ENCODE measurements around the gene DOCK4. TPM values are rescaled to one million over a fixed set of nuclear protein-coding genes. Genes with fewer than 3 reads are reported as not detected.

Gene DOCK4
- total RNA-seq, 1 experiment from 2014 or later = 4.9 TPM

DNA sequence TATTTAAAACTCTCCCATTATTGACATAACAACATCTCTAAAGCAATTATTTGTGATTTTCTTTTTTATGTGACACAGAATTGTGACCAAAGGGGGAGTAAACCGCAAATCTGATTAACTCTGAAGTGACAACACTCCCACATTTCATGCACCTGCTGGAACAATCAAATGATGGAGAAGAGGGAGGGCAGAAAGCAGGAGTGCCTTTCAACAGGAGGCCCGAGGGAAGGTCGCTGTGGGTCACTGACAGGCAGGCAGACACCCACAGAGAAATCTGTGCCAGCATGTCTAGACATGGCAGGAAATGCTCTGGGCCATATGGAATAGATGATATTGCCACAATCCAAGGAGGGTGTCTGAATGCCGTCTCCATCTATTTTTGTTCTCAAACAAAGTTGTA is 247.3 kb downstream of the DOCK4 start:
- H3K4me1 ChIP-seq (ENCODE audit: insufficient read depth, low read length) = no peaks in the 10 kb centered on the region; the same call in 1 of the 2 replicates
- no CpG with 5 or more reads among the region's 4 CpGs for WGBS (ENCODE audit: extremely low coverage, insufficient read length, low lambda C conversion rate)
- no peaks in the 10 kb centered on the region for H3K9me3 Mint-ChIP-seq

More for the DNA sequence above, 247.3 kb downstream of the DOCK4 start:
- Mint-ChIP-seq H3K4me1 (peaks cover 2 to 19% of the 10 kb centered on the region in 2 experiments; a peak in 2 of 4 replicates), H3K4me3 (no peak overlapping the region), H3K27me3 (ENCODE audit: low read depth) (no peaks in the 10 kb centered on the region), H3K36me3 (ENCODE audit: insufficient read depth in 1 of 3, low read depth in 3 of 3) (peaks cover 0 to 4% (median 2%) of the 10 kb centered on the region in 3 experiments; a peak in 1 of 7 replicates), H3K27ac (no peak overlapping the region)
- Histone ChIP-seq H3K4me2 (ENCODE audit: insufficient read depth, insufficient read length, low read length) (no peak overlapping the region), H3T11ph (ENCODE audit: low read length) (no peak overlapping the region), H4K91ac (ENCODE audit: insufficient read length, low read depth, low read length) (no peak overlapping the region), H2AK5ac (ENCODE audit: insufficient read length, low read length) (no peak overlapping the region), H2BK15ac (ENCODE audit: low read depth, low read length) (no peak overlapping the region), H3K14ac (ENCODE audit: insufficient read depth, low read length) (no peak overlapping the region), H2BK20ac (ENCODE audit: low read depth, low read length, poor library complexity, severe bottlenecking) (no peak overlapping the region), H3K79me1 (ENCODE audit: insufficient read depth, low read depth, low read length, poor library complexity, severe bottlenecking) (no peaks in the 10 kb centered on the region), H3K23me2 (ENCODE audit: insufficient read length, low read depth, low read length, poor library complexity, severe bottlenecking) (no peaks in the 10 kb centered on the region), H3K27me3 (ENCODE audit: insufficient read depth, low read length) (no peaks in the 10 kb centered on the region), H3K9me3 (ENCODE audit: control insufficient read depth, low read depth, low read length) (no peaks in the 10 kb centered on the region), H2BK12ac (ENCODE audit: insufficient read length, low read depth, low read length) (no peak overlapping the region), H3K79me2 (ENCODE audit: insufficient read depth, low read length) (no peaks in the 10 kb centered on the region), H4K5ac (ENCODE audit: insufficient read length, low read depth, low read length) (no peak overlapping the region), H4K20me1 (ENCODE audit: control insufficient read depth, insufficient read depth, insufficient read length) (no peaks in the 10 kb centered on the region), H2AFZ (ENCODE audit: low read length) (no peak overlapping the region), H4K8ac (replicated peaks; ENCODE audit: insufficient read length, low read depth, low read length) (no peak overlapping the region), H2BK5ac (ENCODE audit: insufficient read length, low read length) (no peak overlapping the region), H3K9ac (ENCODE audit: extremely low read depth, insufficient read length, low read length) (no peak overlapping the region), H3K23ac (ENCODE audit: insufficient read length, low read depth, low read length) (no peak overlapping the region), H2BK120ac (ENCODE audit: low read depth, low read length, poor library complexity, severe bottlenecking) (no peak overlapping the region), H3K27ac (ENCODE audit: insufficient read length, low read depth, low read length) (no peak overlapping the region), H3K56ac (ENCODE audit: insufficient read length, low read depth, low read length) (no peak overlapping the region), H3K18ac (ENCODE audit: insufficient read length, low read depth, low read length) (no peak overlapping the region), H3K4ac (ENCODE audit: low read depth, low read length) (no peak overlapping the region)
- TF ChIP-seq, protein P1, sequence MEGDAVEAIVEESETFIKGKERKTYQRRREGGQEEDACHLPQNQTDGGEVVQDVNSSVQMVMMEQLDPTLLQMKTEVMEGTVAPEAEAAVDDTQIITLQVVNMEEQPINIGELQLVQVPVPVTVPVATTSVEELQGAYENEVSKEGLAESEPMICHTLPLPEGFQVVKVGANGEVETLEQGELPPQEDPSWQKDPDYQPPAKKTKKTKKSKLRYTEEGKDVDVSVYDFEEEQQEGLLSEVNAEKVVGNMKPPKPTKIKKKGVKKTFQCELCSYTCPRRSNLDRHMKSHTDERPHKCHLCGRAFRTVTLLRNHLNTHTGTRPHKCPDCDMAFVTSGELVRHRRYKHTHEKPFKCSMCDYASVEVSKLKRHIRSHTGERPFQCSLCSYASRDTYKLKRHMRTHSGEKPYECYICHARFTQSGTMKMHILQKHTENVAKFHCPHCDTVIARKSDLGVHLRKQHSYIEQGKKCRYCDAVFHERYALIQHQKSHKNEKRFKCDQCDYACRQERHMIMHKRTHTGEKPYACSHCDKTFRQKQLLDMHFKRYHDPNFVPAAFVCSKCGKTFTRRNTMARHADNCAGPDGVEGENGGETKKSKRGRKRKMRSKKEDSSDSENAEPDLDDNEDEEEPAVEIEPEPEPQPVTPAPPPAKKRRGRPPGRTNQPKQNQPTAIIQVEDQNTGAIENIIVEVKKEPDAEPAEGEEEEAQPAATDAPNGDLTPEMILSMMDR (conservative IDR thresholded peaks at IDR 0.05) = no peak
- no peak for DNase-seq
